ENCODE results near the gene ARMC2. TPM values are rescaled to one million over a fixed set of nuclear protein-coding genes. Genes with fewer than 3 reads are reported as not detected.
A peak's percentile ranks its signal among the peaks of the same experiment; 100 is the strongest.

The ARMC2 gene
- total and polyA plus RNA-seq, 2 of the 4 experiments (the other 2 are of a cell fraction) = 0.72 to 3.9 TPM

- POLR2A ChIA-PET (ENCODE audit: unreplicated experiment) = no interaction called here
- H3K9me3 ChIP-seq (ENCODE audit: control insufficient read depth, insufficient read depth, low read length) = no peaks in the 10 kb centered on the region
- in situ Hi-C loops (cut with MboI; ENCODE audit: low sequenced_read_pairs) = no loop called here
- H2BK20ac ChIP-seq (ENCODE audit: low read depth, low read length) = no peak overlapping the region
- dilution Hi-C loops (cut with HindIII; ENCODE audit: low sequenced_read_pairs, unreplicated experiment) = no loop called here
- H3K4ac ChIP-seq (ENCODE audit: low read depth, low read length) = no peak overlapping the region
- no peak overlapping the region for H2BK5ac ChIP-seq (ENCODE audit: low read depth, low read length, poor library complexity, severe bottlenecking)
- H4K20me1 ChIP-seq (ENCODE audit: insufficient read depth, low read length) = no peaks in the 10 kb centered on the region
- no peak overlapping the region for H3K4me2 ChIP-seq (ENCODE audit: low read depth, low read length)
- no peak overlapping the region for H3K27ac ChIP-seq (ENCODE audit: insufficient read depth, low read length)
- H3K9me1 ChIP-seq (ENCODE audit: insufficient read depth, low read length) = peaks cover 14% of the 10 kb centered on the region
- peak overlapping the region; percentile 18; the same call in 1 of the 2 replicates for H2BK120ac ChIP-seq (ENCODE audit: low read depth, low read length)
- WGBS, 2 experiments (ENCODE audit: extremely low coverage in 2 of 2, insufficient read length in 1 of 2) = 100% methylated on average over 1 of the region's 3 CpGs; no CpG with 5 or more reads in 1 of the 2 experiments
- no peak overlapping the region for H4K8ac ChIP-seq (ENCODE audit: low read depth in 2 of 2, low read length in 2 of 2)
- 0 out of 2 replicates have a peak overlapping the region, but pooled peaks have one; percentile 8 for H3K23ac ChIP-seq (ENCODE audit: low read depth, low read length)
- 0 out of 3 replicates have a peak overlapping the region, but pooled peaks have one; percentile 10 for H2BK15ac ChIP-seq (ENCODE audit: low read depth, low read length)
- intact Hi-C loops (cut with micrococcal nuclease) = no loop called here
- BruUV-seq (replicated peaks) = no TSS peak
- TF ChIP-seq NFE2L2 (IDR thresholded peaks at IDR 0.05; ENCODE audit: low read depth, low read length) = no peak
- TF ChIP-seq RFX5 (IDR thresholded peaks at IDR 0.05; ENCODE audit: low read depth, low read length) = no peak
- TF ChIP-seq USF2 (IDR thresholded peaks at IDR 0.05; ENCODE audit: low read depth, low read length) = no peak
- TF ChIP-seq POLR2A (IDR thresholded peaks at IDR 0.05; ENCODE audit: low read depth, low read length) = no peak
- no peak for TF ChIP-seq BHLHE40 (IDR thresholded peaks at IDR 0.05; ENCODE audit: low read depth, low read length)
- TF ChIP-seq SMC3 (IDR thresholded peaks at IDR 0.05; ENCODE audit: low read depth, low read length) = no peak
- TF ChIP-seq RAD21 (IDR thresholded peaks at IDR 0.05; ENCODE audit: low read length) = no peak
- no peak for TF ChIP-seq MAFK (IDR thresholded peaks at IDR 0.05; ENCODE audit: low read depth, low read length)
- no peak for TF ChIP-seq MAZ (IDR thresholded peaks at IDR 0.05; ENCODE audit: borderline replicate concordance, low read depth, low read length)
- TF ChIP-seq RCOR1 (IDR thresholded peaks at IDR 0.05; ENCODE audit: insufficient replicate concordance, low read length) = no peak
- TF ChIP-seq, protein P1, sequence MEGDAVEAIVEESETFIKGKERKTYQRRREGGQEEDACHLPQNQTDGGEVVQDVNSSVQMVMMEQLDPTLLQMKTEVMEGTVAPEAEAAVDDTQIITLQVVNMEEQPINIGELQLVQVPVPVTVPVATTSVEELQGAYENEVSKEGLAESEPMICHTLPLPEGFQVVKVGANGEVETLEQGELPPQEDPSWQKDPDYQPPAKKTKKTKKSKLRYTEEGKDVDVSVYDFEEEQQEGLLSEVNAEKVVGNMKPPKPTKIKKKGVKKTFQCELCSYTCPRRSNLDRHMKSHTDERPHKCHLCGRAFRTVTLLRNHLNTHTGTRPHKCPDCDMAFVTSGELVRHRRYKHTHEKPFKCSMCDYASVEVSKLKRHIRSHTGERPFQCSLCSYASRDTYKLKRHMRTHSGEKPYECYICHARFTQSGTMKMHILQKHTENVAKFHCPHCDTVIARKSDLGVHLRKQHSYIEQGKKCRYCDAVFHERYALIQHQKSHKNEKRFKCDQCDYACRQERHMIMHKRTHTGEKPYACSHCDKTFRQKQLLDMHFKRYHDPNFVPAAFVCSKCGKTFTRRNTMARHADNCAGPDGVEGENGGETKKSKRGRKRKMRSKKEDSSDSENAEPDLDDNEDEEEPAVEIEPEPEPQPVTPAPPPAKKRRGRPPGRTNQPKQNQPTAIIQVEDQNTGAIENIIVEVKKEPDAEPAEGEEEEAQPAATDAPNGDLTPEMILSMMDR (conservative IDR thresholded peaks at IDR 0.05; ENCODE audit: low read depth, low read length) = no peak
- TF ChIP-seq MXI1 (IDR thresholded peaks at IDR 0.05; ENCODE audit: borderline replicate concordance, low read depth, low read length) = no peak
- no peak for TF ChIP-seq CHD1 (IDR thresholded peaks at IDR 0.05; ENCODE audit: low read depth, low read length)
- H3K36me3 ChIP-seq (ENCODE audit: control insufficient read depth, insufficient read depth, low read length) = no peaks in the 10 kb centered on the region
- no peak overlapping the region for H4K91ac ChIP-seq (ENCODE audit: insufficient read depth, low read depth, low read length)
- H3K27me3 ChIP-seq (ENCODE audit: control insufficient read depth, insufficient read depth, low read length) = no peaks in the 10 kb centered on the region
- no peak overlapping the region for H3K56ac ChIP-seq (ENCODE audit: extremely low read depth, insufficient read depth, low read length)
- CTCF ChIA-PET = no interaction called here
- peak overlapping the region; percentile 53 for H2AK9ac ChIP-seq (replicated peaks; ENCODE audit: low read depth, low read length, poor library complexity)
- H3K14ac ChIP-seq (replicated peaks; ENCODE audit: low read depth, low read length) = peak overlapping the region; percentile 41
- H4K5ac ChIP-seq (ENCODE audit: low read depth, low read length) = no peak overlapping the region
- no peak overlapping the region; the same call in 1 of the 2 replicates for H3K18ac ChIP-seq (ENCODE audit: low read depth, low read length)
- no peaks in the 10 kb centered on the region for H3K79me1 ChIP-seq (ENCODE audit: low read depth in 1 of 2, low read length in 2 of 2)
- DNase-seq = peak; percentile 34
- H2AFZ ChIP-seq (replicated peaks; ENCODE audit: low read length, poor library complexity) = peak overlapping the region; percentile 68
- H3K4me3 ChIP-seq (ENCODE audit: insufficient read depth, low read depth, low read length) = no peak overlapping the region
- no peak overlapping the region for H3K9ac ChIP-seq (ENCODE audit: low read depth, low read length)
- no peak for ATAC-seq (ENCODE audit: low read depth)
- no peak overlapping the region; the same call in 1 of the 2 replicates for H2AK5ac ChIP-seq (ENCODE audit: low read depth, low read length)
- peaks cover 24% of the 10 kb centered on the region for H3K4me1 ChIP-seq (ENCODE audit: control insufficient read depth, insufficient read depth, low read length)
These were observed 98.5 kb downstream of the ARMC2 start for GRCh38 chr6:108946695-108947094.
